Osteoblast (primary cell): ENCODE results near the gene RPUSD2. TPM values are rescaled to one million over a fixed set of nuclear protein-coding genes. Genes with fewer than 3 reads are reported as not detected.

Experiments used
- DNase-seq: peaks from one replicate; pipeline ENCODE4 v3.0.0; 2011; ENCODE audit warnings: low spot score, mixed read lengths; ENCODE audit not compliant: insufficient read length; ENCODE audit errors: missing footprints
- H2AFZ ChIP-seq: 2 replicates; pipeline ENCODE4 v1.6.0; 2011; ENCODE audit warnings: mild to moderate bottlenecking, low read length
- H3K27ac ChIP-seq: 2 replicates; pipeline ENCODE4 v1.5.1; 2011; ENCODE audit warnings: mild to moderate bottlenecking, low read depth, low read length, moderate library complexity
- H3K27me3 ChIP-seq: 2 replicates; pipeline ENCODE4 v1.6.0; 2012; ENCODE audit warnings: mild to moderate bottlenecking, control low read depth, inconsistent platforms, low read length, moderate library complexity; ENCODE audit not compliant: insufficient read depth
- H3K36me3 ChIP-seq: 2 replicates; pipeline ENCODE4 v1.5.1; 2011; ENCODE audit warnings: mild to moderate bottlenecking, low read length, control low read depth, moderate library complexity; ENCODE audit not compliant: insufficient read depth
- H3K4me1 ChIP-seq: 2 replicates; pipeline ENCODE4 v1.5.1; 2011; ENCODE audit warnings: mild to moderate bottlenecking, low read length, control low read depth, moderate library complexity; ENCODE audit not compliant: insufficient read depth
- H3K4me2 ChIP-seq: 2 replicates; pipeline ENCODE4 v1.6.0; 2011; ENCODE audit warnings: mild to moderate bottlenecking, low read length; ENCODE audit not compliant: insufficient read depth
- H3K4me3 ChIP-seq: fragments of 200-600 bp; sonication (generic); 3 replicates; pipeline ENCODE4 v1.5.1; 2012; ENCODE audit warnings: mild to moderate bottlenecking, low read length, inconsistent platforms; ENCODE audit not compliant: insufficient read depth
- H3K79me2 ChIP-seq: 2 replicates; pipeline ENCODE4 v1.6.0; 2012; ENCODE audit warnings: mild to moderate bottlenecking, low read length, control low read depth, inconsistent platforms; ENCODE audit not compliant: insufficient read depth
- H3K9me3 ChIP-seq: 2 replicates; pipeline ENCODE4 v1.5.1; 2011; ENCODE audit warnings: low read depth, low read length, control low read depth
- H4K20me1 ChIP-seq: 2 replicates; pipeline ENCODE4 v1.6.0; 2012; ENCODE audit warnings: mild to moderate bottlenecking, low read length, control low read depth; ENCODE audit not compliant: insufficient read depth
- small RNA-seq: library from RNA; depleted of rRNA; stranded (forward); fragments of <200 nt; gene quantifications from one replicate; pipeline ENCODE3, GENCODE V24; 2012
- total RNA-seq: library from RNA; depleted of rRNA; stranded (reverse); fragments of >200 nt; gene quantifications from 2 replicates; pipeline ENCODE4 v1.2.3, GENCODE V29; 2012
- TF ChIP-seq, protein P1 (sequence below): IDR thresholded peaks from 2 replicates; pipeline ENCODE4 v1.5.1; 2011; ENCODE audit warnings: mild to moderate bottlenecking, low read depth, low read length, moderate library complexity; ENCODE audit errors: extremely low read depth

RPUSD2 gene
- total RNA-seq, 1 donor: 9.0 TPM

DNA sequence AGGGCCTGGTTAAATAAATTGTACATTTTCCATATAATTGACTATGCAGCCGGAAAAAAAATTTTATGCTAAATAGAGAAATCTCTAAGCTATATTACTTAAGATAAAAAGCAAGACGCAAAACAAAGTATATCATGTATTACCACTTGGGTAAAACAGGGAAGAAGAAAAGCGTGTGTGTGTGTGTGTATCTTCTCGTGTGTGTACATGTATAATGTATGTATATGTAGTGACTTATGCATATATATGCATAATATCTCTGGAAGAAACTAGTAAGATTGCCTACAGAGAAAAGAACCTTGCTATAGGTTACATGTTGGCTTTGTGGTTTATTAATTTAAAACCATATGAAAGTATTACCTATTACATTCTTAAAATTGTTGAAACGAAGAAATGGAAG lies 44.0 kb downstream of the RPUSD2 start:
- no peaks in the 10 kb centered on the region for H3K4me1 ChIP-seq
- H3K27me3 ChIP-seq: no peaks in the 10 kb centered on the region
- H3K79me2 ChIP-seq: no peaks in the 10 kb centered on the region
- H2AFZ ChIP-seq: no peak overlapping the region
- no peak overlapping the region for H3K4me3 ChIP-seq
- H3K4me2 ChIP-seq: no peak overlapping the region
- H3K9me3 ChIP-seq: no peaks in the 10 kb centered on the region
- DNase-seq: peak; percentile 11
- peaks cover 6% of the 10 kb centered on the region for H3K36me3 ChIP-seq
- TF ChIP-seq, protein P1, sequence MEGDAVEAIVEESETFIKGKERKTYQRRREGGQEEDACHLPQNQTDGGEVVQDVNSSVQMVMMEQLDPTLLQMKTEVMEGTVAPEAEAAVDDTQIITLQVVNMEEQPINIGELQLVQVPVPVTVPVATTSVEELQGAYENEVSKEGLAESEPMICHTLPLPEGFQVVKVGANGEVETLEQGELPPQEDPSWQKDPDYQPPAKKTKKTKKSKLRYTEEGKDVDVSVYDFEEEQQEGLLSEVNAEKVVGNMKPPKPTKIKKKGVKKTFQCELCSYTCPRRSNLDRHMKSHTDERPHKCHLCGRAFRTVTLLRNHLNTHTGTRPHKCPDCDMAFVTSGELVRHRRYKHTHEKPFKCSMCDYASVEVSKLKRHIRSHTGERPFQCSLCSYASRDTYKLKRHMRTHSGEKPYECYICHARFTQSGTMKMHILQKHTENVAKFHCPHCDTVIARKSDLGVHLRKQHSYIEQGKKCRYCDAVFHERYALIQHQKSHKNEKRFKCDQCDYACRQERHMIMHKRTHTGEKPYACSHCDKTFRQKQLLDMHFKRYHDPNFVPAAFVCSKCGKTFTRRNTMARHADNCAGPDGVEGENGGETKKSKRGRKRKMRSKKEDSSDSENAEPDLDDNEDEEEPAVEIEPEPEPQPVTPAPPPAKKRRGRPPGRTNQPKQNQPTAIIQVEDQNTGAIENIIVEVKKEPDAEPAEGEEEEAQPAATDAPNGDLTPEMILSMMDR: no peak
- H3K27ac ChIP-seq: no peak overlapping the region
- no peaks in the 10 kb centered on the region for H4K20me1 ChIP-seq

DNA sequence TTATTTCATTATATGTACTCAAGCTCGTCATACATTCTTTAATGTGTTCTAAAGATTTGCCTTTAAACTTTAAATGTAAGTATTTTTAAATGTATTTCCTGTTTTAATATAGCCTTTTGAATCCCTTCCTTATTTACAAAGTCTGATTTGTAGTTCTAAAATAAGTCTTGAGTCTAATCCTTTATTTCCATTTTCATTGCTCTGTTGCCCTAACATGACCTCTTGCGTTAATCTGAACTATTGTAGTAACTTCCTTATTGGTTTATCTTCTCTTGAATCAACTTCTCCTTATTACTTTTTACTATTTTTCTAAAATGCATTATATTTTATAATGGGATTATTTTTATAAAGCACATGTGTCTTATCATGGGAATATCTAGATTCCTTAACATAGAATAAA lies 48.9 kb downstream of the RPUSD2 start:
- no peak overlapping the region for H3K4me2 ChIP-seq
- H2AFZ ChIP-seq: no peak overlapping the region
- no peaks in the 10 kb centered on the region for H4K20me1 ChIP-seq
- H3K79me2 ChIP-seq: no peaks in the 10 kb centered on the region
- no peak overlapping the region for H3K27ac ChIP-seq
- no peaks in the 10 kb centered on the region for H3K9me3 ChIP-seq
- no peaks in the 10 kb centered on the region for H3K4me1 ChIP-seq
- no peak for DNase-seq
- H3K27me3 ChIP-seq: no peaks in the 10 kb centered on the region
- TF ChIP-seq, protein P1: no peak
- H3K4me3 ChIP-seq: no peak overlapping the region
- peaks cover 6% of the 10 kb centered on the region for H3K36me3 ChIP-seq

DNA sequence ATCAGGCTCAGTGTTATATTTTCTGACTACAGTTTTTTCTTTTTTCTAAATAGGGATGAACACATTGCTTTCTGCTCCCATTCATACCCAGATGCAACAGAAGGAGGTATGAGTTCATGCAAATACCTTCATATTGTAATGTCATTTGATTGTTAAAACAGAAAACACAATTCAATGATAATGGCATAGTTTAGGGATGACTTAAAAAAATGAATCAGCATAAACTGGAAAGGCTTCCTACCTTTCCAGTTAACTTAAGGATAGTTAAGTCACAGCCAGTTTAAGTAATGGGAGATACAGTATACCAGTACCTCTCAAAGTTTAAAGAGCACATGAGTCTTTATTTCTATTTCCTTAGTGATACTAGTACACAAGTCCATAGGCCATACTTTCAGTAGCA lies 49.8 kb downstream of the RPUSD2 start:
- peaks cover 6% of the 10 kb centered on the region for H3K36me3 ChIP-seq
- no peak overlapping the region for H3K27ac ChIP-seq
- no peaks in the 10 kb centered on the region for H3K9me3 ChIP-seq
- H4K20me1 ChIP-seq: no peaks in the 10 kb centered on the region
- H3K27me3 ChIP-seq: no peaks in the 10 kb centered on the region
- H3K79me2 ChIP-seq: no peaks in the 10 kb centered on the region
- no peaks in the 10 kb centered on the region for H3K4me1 ChIP-seq
- TF ChIP-seq, protein P1: no peak
- H3K4me3 ChIP-seq: no peak overlapping the region
- no peak overlapping the region for H3K4me2 ChIP-seq
- H2AFZ ChIP-seq: peak overlapping the region; percentile 37
- DNase-seq: peak; percentile 22

DNA sequence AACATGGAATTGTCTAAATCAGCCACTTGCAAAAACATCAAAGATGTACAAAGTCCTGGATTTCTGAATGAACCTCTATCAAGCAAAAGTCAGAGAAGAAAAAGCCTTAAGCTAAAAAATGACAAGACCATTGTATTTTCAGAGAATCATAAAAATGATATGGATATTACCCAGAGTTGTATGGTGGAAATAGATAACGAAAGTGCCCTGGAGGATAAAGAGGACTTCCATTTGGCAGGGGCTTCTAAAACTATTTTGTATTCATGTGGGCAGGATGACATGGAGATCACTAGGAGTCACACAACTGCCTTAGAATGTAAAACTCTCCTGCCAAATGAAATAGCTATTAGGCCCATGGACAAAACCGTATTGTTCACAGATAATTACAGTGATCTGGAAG lies 54.3 kb downstream of the RPUSD2 start:
- peaks cover 6% of the 10 kb centered on the region for H3K36me3 ChIP-seq

More for the DNA sequence above, 54.3 kb downstream of the RPUSD2 start:
- Histone ChIP-seq H3K9me3 (no peaks in the 10 kb centered on the region), H2AFZ (peak overlapping the region; percentile 40), H3K4me3 (no peak overlapping the region), H3K27me3 (no peaks in the 10 kb centered on the region), H3K27ac (no peak overlapping the region), H4K20me1 (no peaks in the 10 kb centered on the region), H3K4me2 (no peak overlapping the region), H3K4me1 (no peaks in the 10 kb centered on the region), H3K79me2 (no peaks in the 10 kb centered on the region)
- no peak for DNase-seq
- TF ChIP-seq, protein P1: no peak

Small RNA genes lying within 50 kb of the gene (small RNA-seq; reads per million reads assigned to genes)
- gene RF00017 (not detected), gene RN7SL376P (not detected), gene RNU6-516P (not detected)

Other genes with a start within 250 kb of the RPUSD2 start
- gene INAFM2, start 245.6 kb upstream of the RPUSD2 start, total RNA-seq: 16.8 and 17.7 TPM in 2 replicates
- 18.3 and 23.9 TPM in 2 replicates for gene CCDC9B, start 228.4 kb upstream of the RPUSD2 start, total RNA-seq
- gene PHGR1, start 218.3 kb upstream of the RPUSD2 start, total RNA-seq: not detected in 2 replicates
- 0.29 and 0.36 TPM in 2 replicates for gene DISP2, start 211.1 kb upstream of the RPUSD2 start, total RNA-seq
- gene KNSTRN, start 186.6 kb upstream of the RPUSD2 start, total RNA-seq: 19.9 and 28.6 TPM in 2 replicates
- 38.6 and 46.3 TPM in 2 replicates for gene IVD, start 163.5 kb upstream of the RPUSD2 start, total RNA-seq
- 10.0 and 10.5 TPM in 2 replicates for gene BAHD1, start 128.3 kb upstream of the RPUSD2 start, total RNA-seq
- gene CHST14, start 98.3 kb upstream of the RPUSD2 start, total RNA-seq: 13.4 and 13.6 TPM in 2 replicates
- gene CCDC32, start 4.3 kb upstream of the RPUSD2 start, total RNA-seq: 16.3 and 18.6 TPM in 2 replicates
- gene KNL1, start 24.9 kb downstream of the RPUSD2 start, total RNA-seq: 3.5 and 3.6 TPM in 2 replicates
- 1.8 TPM in 2 replicates for gene RAD51, start 125.9 kb downstream of the RPUSD2 start, total RNA-seq
- 18.6 and 19.9 TPM in 2 replicates for gene RMDN3, start 186.0 kb downstream of the RPUSD2 start, total RNA-seq
- gene GCHFR, start 194.8 kb downstream of the RPUSD2 start, total RNA-seq: 4.4 and 4.7 TPM in 2 replicates
- under 0.01 and 0.29 TPM in 2 replicates for gene C15orf62, start 200.7 kb downstream of the RPUSD2 start, total RNA-seq
- 17.4 and 18.0 TPM in 2 replicates for gene ZFYVE19, start 237.8 kb downstream of the RPUSD2 start, total RNA-seq
- 14.8 and 15.6 TPM in 2 replicates for gene DNAJC17, start 238.2 kb downstream of the RPUSD2 start, total RNA-seq